ENCODE measurements around the gene CYGB. TPM values are rescaled to one million over a fixed set of nuclear protein-coding genes. Genes with fewer than 3 reads are reported as not detected.

CYGB gene
- polyA plus RNA-seq, 1 donor (not counting 4 experiments of a cell fraction or from before 2014, with no cell fraction given): 10.3 TPM

GRCh38 chr17:76478730-76479514 lies 58.6 kb downstream of the CYGB start:
- dilution Hi-C loops (cut with MboI; ENCODE audit: extremely low pct_ligation_motif_present, low sequenced_read_pairs): no loop called here
- Histone ChIP-seq H3K9me3 (ENCODE audit: control insufficient read depth, low read depth, low read length) (no peaks in the 10 kb centered on the region), H4K20me1 (ENCODE audit: control insufficient read depth, extremely low read depth, insufficient read depth, low read length) (no peaks in the 10 kb centered on the region), H3K79me2 (ENCODE audit: control insufficient read depth, insufficient read depth, low read length) (no peaks in the 10 kb centered on the region), H3K9ac (ENCODE audit: control insufficient read depth, extremely low read depth, insufficient read depth, low read length) (no peak overlapping the region), H3K36me3 (ENCODE audit: control insufficient read depth in 2 of 2, extremely low read depth in 1 of 2, insufficient read depth in 2 of 2, low read length in 2 of 2) (peaks cover 3 to 36% of the 10 kb centered on the region in 2 experiments), H3K27me3 (ENCODE audit: control insufficient read depth, extremely low read depth, insufficient read depth, low read length) (no peaks in the 10 kb centered on the region), H3K4me3 (ENCODE audit: control insufficient read depth in 2 of 3, extremely low read depth in 1 of 3, insufficient read depth in 2 of 3, low read depth in 1 of 3, low read length in 3 of 3) (no peak overlapping the region), H3K27ac (ENCODE audit: control insufficient read depth, insufficient read depth, low read length) (no peak overlapping the region), H3K4me2 (ENCODE audit: control insufficient read depth, extremely low read depth, insufficient read depth, low read depth, low read length) (no peak overlapping the region), H2AFZ (ENCODE audit: control insufficient read depth, low read length) (no peak overlapping the region), H3K4me1 (ENCODE audit: control insufficient read depth, extremely low read depth, insufficient read depth, low read length) (no peaks in the 10 kb centered on the region), H3K9me1 (ENCODE audit: control insufficient read depth, extremely low read depth, insufficient read depth, low read length) (no peaks in the 10 kb centered on the region)
- DNase-seq (ENCODE audit: low read depth, low spot score) (no peak), FAIRE-seq (no peak)
- TF ChIP-seq CTCF (optimal IDR thresholded peaks at IDR 0.05 in 1 of 3, IDR thresholded peaks at IDR 0.05 in 1 of 3, conservative IDR thresholded peaks at IDR 0.05 in 1 of 3; ENCODE audit: extremely low read depth in 1 of 3, insufficient read depth in 2 of 3, low read length in 3 of 3): no peak
- no peak for TF ChIP-seq EZH2 (IDR thresholded peaks at IDR 0.05; ENCODE audit: low read length)

- Histone ChIP-seq H3K9ac (ENCODE audit: control insufficient read depth, extremely low read depth, insufficient read depth, low read length) (no peak overlapping the region), H3K9me1 (ENCODE audit: control insufficient read depth, extremely low read depth, insufficient read depth, low read length) (no peaks in the 10 kb centered on the region), H3K4me2 (ENCODE audit: control insufficient read depth, extremely low read depth, insufficient read depth, low read depth, low read length) (no peak overlapping the region), H3K4me3 (ENCODE audit: control insufficient read depth in 2 of 3, extremely low read depth in 1 of 3, insufficient read depth in 2 of 3, low read depth in 1 of 3, low read length in 3 of 3) (no peak overlapping the region), H2AFZ (ENCODE audit: control insufficient read depth, low read length) (no peak overlapping the region), H3K4me1 (ENCODE audit: control insufficient read depth, extremely low read depth, insufficient read depth, low read length) (no peaks in the 10 kb centered on the region), H3K27ac (ENCODE audit: control insufficient read depth, insufficient read depth, low read length) (no peak overlapping the region), H3K36me3 (ENCODE audit: control insufficient read depth in 2 of 2, extremely low read depth in 1 of 2, insufficient read depth in 2 of 2, low read length in 2 of 2) (peaks cover 5 to 43% of the 10 kb centered on the region in 2 experiments), H3K27me3 (ENCODE audit: control insufficient read depth, extremely low read depth, insufficient read depth, low read length) (no peaks in the 10 kb centered on the region), H3K9me3 (ENCODE audit: control insufficient read depth, low read depth, low read length) (no peaks in the 10 kb centered on the region), H4K20me1 (ENCODE audit: control insufficient read depth, extremely low read depth, insufficient read depth, low read length) (no peaks in the 10 kb centered on the region), H3K79me2 (ENCODE audit: control insufficient read depth, insufficient read depth, low read length) (no peaks in the 10 kb centered on the region)
- TF ChIP-seq CTCF (optimal IDR thresholded peaks at IDR 0.05 in 1 of 3, IDR thresholded peaks at IDR 0.05 in 1 of 3, conservative IDR thresholded peaks at IDR 0.05 in 1 of 3; ENCODE audit: extremely low read depth in 1 of 3, insufficient read depth in 2 of 3, low read length in 3 of 3) (no peak), EZH2 (IDR thresholded peaks at IDR 0.05; ENCODE audit: low read length) (no peak)
- dilution Hi-C loops (cut with MboI; ENCODE audit: extremely low pct_ligation_motif_present, low sequenced_read_pairs): no loop called here
- no peak for DNase-seq (ENCODE audit: low read depth, low spot score)
- FAIRE-seq: no peak
Observed at GRCh38 chr17:76478097-76478496, 59.4 kb downstream of the CYGB start.
